Activated CD8-positive, alpha-beta memory T cell treated with anti-CD3 and anti-CD28 coated beads for 36 hours (primary cell): ENCODE measurements around the gene TMEM117. TPM values are rescaled to one million over a fixed set of nuclear protein-coding genes. Genes with fewer than 3 reads are reported as not detected.
"Not testable (repeated sequence)": the region's sequence is repeated elsewhere in the genome, so short reads cannot be mapped to it uniquely, and the experiment has no call there.

Experiments used
- CTCF ChIA-PET: fragments of 350-600 bp; sonication (Branson Sonifier 250); formaldehyde crosslinking; loops from one replicate; lab custom pipeline; 2021; ENCODE audit warnings: antibody characterized with exemption; lab: Charles Lee
- POLR2A ChIA-PET: fragments of 350-600 bp; sonication (Branson Sonifier 250); formaldehyde crosslinking; loops from one replicate; lab custom pipeline; 2021; ENCODE audit warnings: antibody characterized with exemption; lab: Charles Lee
- total RNA-seq, 2 experiments: library from RNA; stranded (reverse); gene quantifications; one replicate each; pipeline ENCODE4 v1.2.3, GENCODE V29; 2021

The TMEM117 gene
- total RNA-seq, 2 experiments from 2014 or later, result 1.3 to 1.5 TPM

- CTCF ChIA-PET, result no interaction called here
- POLR2A ChIA-PET, result no interaction called here
These were observed 145.8 kb downstream of the TMEM117 start for GRCh38 chr12:43981726-43982125.

- POLR2A ChIA-PET, result no interaction called here
- CTCF ChIA-PET, result no interaction called here
These were observed 146.7 kb downstream of the TMEM117 start for GRCh38 chr12:43982544-43982943.

GRCh38 chr12:43988838-43989560 lies 153.1 kb downstream of the TMEM117 start:
- ChIA-PET POLR2A (no interaction called here), CTCF (no interaction called here)

- ChIA-PET POLR2A (interaction anchor here (0.6 kb wide), 1 partner anchor 974 kb away, joined by 3 read pairs; no protein-coding TSS in a partner anchor), CTCF (no interaction called here)
These were observed 157.0 kb downstream of the TMEM117 start for GRCh38 chr12:43992856-43993255.

- CTCF ChIA-PET, result interaction anchor here (1.7 kb wide), 1 partner anchor 13 kb away, joined by 3 read pairs; no protein-coding TSS in a partner anchor
- POLR2A ChIA-PET, result no interaction called here
These were observed 164.6 kb downstream of the TMEM117 start for GRCh38 chr12:44000309-44000952.

GRCh38 chr12:44002607-44003006 lies 166.7 kb downstream of the TMEM117 start:
- CTCF ChIA-PET, result no interaction called here
- POLR2A ChIA-PET, result no interaction called here

- POLR2A ChIA-PET, result no interaction called here
- CTCF ChIA-PET, result no interaction called here
These were observed 167.8 kb downstream of the TMEM117 start for GRCh38 chr12:44003721-44004120.

- ChIA-PET CTCF (interaction anchor here (0.7 to 1.9 kb wide), 2 partner anchors 14 to 933 kb away, joined by 3 to 6 read pairs; no protein-coding TSS in a partner anchor), POLR2A (no interaction called here)
These were observed 179.6 kb downstream of the TMEM117 start for GRCh38 chr12:44015333-44015941.

- CTCF ChIA-PET, result no interaction called here
- POLR2A ChIA-PET, result no interaction called here
These were observed 181.3 kb downstream of the TMEM117 start for GRCh38 chr12:44017216-44017615.

GRCh38 chr12:44019118-44019517 lies 183.2 kb downstream of the TMEM117 start:
- ChIA-PET CTCF (interaction anchor here (0.6 kb wide), 1 partner anchor 80 kb away, joined by 3 read pairs; no protein-coding TSS in a partner anchor), POLR2A (no interaction called here)

GRCh38 chr12:44020555-44020954 lies 184.7 kb downstream of the TMEM117 start:
- ChIA-PET POLR2A (no interaction called here), CTCF (no interaction called here)

GRCh38 chr12:44021471-44021971 lies 185.6 kb downstream of the TMEM117 start:
- CTCF ChIA-PET, result no interaction called here
- POLR2A ChIA-PET, result no interaction called here

GRCh38 chr12:44025499-44025898 lies 189.6 kb downstream of the TMEM117 start:
- CTCF ChIA-PET, result no interaction called here
- POLR2A ChIA-PET, result no interaction called here

GRCh38 chr12:44026046-44026445 lies 190.2 kb downstream of the TMEM117 start:
- ChIA-PET CTCF (no interaction called here), POLR2A (no interaction called here)

GRCh38 chr12:44026926-44027325 lies 191.0 kb downstream of the TMEM117 start:
- POLR2A ChIA-PET, result not testable (repeated sequence)

GRCh38 chr12:44029194-44029593 lies 193.3 kb downstream of the TMEM117 start:
- CTCF ChIA-PET, result interaction anchor here (0.6 kb wide), 1 partner anchor 14 kb away, joined by 3 read pairs; no protein-coding TSS in a partner anchor
- POLR2A ChIA-PET, result no interaction called here

More at GRCh38 chr12:44026926-44027325, 191.0 kb downstream of the TMEM117 start:
- CTCF ChIA-PET, result not testable (repeated sequence)

- ChIA-PET POLR2A (no interaction called here), CTCF (no interaction called here)
These were observed 195.7 kb downstream of the TMEM117 start for GRCh38 chr12:44031472-44032185.

GRCh38 chr12:44034906-44035305 lies 199.0 kb downstream of the TMEM117 start:
- CTCF ChIA-PET, result no interaction called here
- POLR2A ChIA-PET, result no interaction called here

GRCh38 chr12:44036875-44037443 lies 201.1 kb downstream of the TMEM117 start:
- POLR2A ChIA-PET, result no interaction called here
- CTCF ChIA-PET, result no interaction called here
